ENCODE results near the gene CASKIN1.

DNA sequence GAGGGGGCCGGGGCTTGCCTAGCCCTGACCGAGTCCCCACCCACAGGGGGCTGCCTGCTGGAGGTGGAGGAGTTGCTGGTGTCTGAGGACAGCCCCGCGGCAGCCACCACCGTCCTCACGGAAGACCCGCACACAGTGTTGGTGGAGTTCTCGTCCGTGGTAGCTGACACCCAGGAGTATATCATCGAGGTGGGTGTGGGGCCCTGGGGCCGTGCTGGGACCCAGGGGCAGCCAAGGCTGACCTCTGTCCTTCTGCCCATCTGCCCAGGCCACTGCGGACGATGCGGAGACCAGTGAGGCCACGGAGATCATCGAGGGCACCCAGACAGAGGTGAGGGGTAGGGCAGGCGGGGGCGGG, 38.4 kb upstream of the CASKIN1 start:
- no peak for TF ChIP-seq POLR2AphosphoS5 (IDR thresholded peaks at IDR 0.05; ENCODE audit: low read depth, low read length)
- TF ChIP-seq, protein P1, sequence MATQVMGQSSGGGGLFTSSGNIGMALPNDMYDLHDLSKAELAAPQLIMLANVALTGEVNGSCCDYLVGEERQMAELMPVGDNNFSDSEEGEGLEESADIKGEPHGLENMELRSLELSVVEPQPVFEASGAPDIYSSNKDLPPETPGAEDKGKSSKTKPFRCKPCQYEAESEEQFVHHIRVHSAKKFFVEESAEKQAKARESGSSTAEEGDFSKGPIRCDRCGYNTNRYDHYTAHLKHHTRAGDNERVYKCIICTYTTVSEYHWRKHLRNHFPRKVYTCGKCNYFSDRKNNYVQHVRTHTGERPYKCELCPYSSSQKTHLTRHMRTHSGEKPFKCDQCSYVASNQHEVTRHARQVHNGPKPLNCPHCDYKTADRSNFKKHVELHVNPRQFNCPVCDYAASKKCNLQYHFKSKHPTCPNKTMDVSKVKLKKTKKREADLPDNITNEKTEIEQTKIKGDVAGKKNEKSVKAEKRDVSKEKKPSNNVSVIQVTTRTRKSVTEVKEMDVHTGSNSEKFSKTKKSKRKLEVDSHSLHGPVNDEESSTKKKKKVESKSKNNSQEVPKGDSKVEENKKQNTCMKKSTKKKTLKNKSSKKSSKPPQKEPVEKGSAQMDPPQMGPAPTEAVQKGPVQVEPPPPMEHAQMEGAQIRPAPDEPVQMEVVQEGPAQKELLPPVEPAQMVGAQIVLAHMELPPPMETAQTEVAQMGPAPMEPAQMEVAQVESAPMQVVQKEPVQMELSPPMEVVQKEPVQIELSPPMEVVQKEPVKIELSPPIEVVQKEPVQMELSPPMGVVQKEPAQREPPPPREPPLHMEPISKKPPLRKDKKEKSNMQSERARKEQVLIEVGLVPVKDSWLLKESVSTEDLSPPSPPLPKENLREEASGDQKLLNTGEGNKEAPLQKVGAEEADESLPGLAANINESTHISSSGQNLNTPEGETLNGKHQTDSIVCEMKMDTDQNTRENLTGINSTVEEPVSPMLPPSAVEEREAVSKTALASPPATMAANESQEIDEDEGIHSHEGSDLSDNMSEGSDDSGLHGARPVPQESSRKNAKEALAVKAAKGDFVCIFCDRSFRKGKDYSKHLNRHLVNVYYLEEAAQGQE (IDR thresholded peaks at IDR 0.05; ENCODE audit: insufficient read depth in 1 of 2, low read depth in 2 of 2, low read length in 2 of 2), result no peak
- no peak for TF ChIP-seq TAF1 (IDR thresholded peaks at IDR 0.05; ENCODE audit: borderline replicate concordance, insufficient read depth, low read length)
- no peak for TF ChIP-seq SIN3A (IDR thresholded peaks at IDR 0.05; ENCODE audit: borderline replicate concordance, insufficient read depth, low read length)

Measured in PFSK-1 (cell line).